GM19099 (cell line): Measurements from ENCODE around the gene OR7G3.

ENCODE experiments used
- POLR2A ChIP-seq: IDR thresholded peaks from 3 replicates; pipeline ENCODE4 v1.6.1; 2011; ENCODE audit warnings: low read depth; ENCODE audit not compliant: insufficient read length; ENCODE audit errors: extremely low read depth

OR7G3 gene

GRCh38 chr19:9130965-9131364 lies 4.2 kb upstream of the OR7G3 start:
- no peak for TF ChIP-seq POLR2A

GRCh38 chr19:9128171-9128570 lies 1.4 kb upstream of the OR7G3 start:
- TF ChIP-seq POLR2A, result no peak

DNA sequence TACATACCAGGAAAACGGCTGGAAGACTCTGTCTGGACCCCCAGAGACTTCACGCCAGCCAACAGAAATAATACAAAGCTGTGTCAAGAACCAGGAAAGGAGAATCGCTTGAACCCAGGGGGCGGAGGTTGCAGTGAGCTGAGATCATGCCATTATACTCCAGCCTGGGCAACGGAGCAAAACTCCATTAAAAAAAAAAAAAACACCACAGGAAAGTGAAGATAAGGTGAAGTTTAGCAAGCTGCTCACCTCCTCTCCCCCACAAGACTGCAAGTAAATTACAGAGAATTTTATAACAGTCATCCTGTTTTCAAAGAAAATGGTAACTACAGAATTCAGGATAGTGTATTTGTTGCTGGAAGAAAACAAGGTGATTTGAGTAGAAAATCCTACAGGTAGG lies 10.2 kb downstream of the OR7G3 start:
- TF ChIP-seq POLR2A, result no peak

DNA sequence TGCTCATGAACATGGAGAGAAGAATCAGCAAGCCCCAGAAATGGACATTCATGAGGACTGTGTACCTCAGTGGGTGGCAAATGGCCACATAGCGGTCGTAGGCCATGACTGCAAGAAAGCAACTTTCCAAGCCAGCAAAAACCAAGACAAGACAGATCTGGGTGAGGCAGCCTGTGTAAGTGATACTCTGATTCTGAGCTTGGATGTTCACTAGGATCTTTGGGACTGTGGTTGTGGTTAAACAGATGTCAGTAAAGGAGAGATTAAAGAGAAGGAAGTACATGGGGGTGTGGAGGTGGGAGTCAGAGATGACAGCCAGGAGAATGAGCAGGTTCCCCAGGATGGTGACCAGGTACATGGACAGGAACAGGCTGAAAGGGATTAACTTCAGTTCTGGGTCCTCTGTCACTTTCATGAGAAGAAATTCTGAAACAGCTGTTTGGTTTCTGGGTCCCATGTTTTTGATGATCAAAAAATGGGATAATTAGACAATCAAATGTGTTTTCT lies 11.4 kb downstream of the OR7G3 start, which contains the start of gene OR7G1:
Gene OR7G1, minus strand, starts transcription at position 457 of the 507 bp plus-strand sequence. Its CDS starts 0 bp downstream, at position 457.
- TF ChIP-seq POLR2A, result no peak

- TF ChIP-seq POLR2A, result no peak
Observed at GRCh38 chr19:9109959-9110358, 16.8 kb downstream of the OR7G3 start.

DNA sequence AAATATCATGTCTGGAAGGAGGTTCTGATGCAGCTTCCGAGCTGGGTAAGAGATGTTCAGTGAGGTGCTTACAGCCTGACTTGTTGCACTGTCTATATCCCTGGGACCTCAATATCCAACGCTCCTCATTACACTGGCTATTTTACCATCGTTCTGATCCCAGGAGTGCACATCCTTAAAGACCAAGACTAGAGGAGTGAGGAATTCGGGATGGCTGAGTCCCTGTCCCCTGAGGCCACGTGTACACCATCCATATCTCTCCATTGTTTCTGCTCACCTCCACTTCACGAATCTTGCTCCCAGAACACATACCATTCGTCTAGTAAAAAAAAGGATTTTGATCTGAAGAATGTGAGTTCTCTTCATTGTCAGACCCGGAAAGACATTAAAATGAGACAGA lies 19.4 kb downstream of the OR7G3 start, which contains the start of gene OR7G2:
Gene OR7G2, minus strand, starts transcription at position 101 of the 400 bp plus-strand sequence. CDS start 4,232 bp downstream, outside the sequence.
- no peak for TF ChIP-seq POLR2A

DNA sequence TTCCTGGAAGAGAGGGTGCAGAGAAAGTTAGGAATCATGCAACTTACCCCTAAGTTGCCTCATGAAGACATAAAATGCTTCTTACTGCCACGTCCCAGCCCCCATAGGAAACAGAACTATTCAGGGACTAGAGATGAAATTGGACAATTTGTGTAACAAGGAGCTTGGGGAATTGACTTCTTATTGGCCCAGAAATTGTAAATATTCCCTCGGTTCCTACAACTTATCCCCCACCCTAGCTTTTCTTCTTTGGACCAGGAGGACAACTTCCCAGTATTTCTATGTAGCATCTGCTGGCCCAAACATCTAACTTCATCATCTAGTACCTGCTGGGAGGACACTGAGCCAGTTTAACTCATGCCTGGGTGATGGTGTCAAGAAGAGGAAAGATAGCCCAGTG lies 40.0 kb downstream of the OR7G3 start, which contains the start of gene OR1M1:
Gene OR1M1, plus strand, starts transcription at position 301 of the 400 bp plus-strand sequence. CDS start 6,184 bp downstream, outside the sequence.
- TF ChIP-seq POLR2A, result no peak

- TF ChIP-seq POLR2A, result no peak
Observed at GRCh38 chr19:9078651-9079050, 48.1 kb downstream of the OR7G3 start.

GRCh38 chr19:9076901-9077300 lies 49.8 kb downstream of the OR7G3 start:
- TF ChIP-seq POLR2A, result no peak
